ENCODE measurements around the gene ANGPTL8.

ANGPTL8 gene

DNA sequence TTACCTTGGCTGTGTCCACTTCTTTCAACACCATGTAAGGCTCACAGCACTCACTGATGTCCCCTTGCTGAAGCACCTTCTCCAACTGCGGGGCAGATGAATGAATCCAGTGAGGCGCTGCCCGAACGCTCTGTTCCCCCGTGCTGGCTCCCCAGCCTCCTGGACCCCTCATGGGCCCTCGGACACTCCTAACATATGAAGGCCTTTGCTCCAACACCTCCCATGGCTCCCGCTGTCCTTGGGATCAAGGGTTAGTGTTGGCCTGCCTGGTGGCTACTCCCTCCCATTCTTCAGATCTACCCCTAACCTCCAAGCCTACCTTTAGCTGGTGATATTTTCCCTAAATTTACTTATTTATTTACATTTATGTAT, 4.4 kb downstream of the ANGPTL8 start:
- no peak for DNase-seq (ENCODE audit: low read depth)
- TF ChIP-seq, protein P1, sequence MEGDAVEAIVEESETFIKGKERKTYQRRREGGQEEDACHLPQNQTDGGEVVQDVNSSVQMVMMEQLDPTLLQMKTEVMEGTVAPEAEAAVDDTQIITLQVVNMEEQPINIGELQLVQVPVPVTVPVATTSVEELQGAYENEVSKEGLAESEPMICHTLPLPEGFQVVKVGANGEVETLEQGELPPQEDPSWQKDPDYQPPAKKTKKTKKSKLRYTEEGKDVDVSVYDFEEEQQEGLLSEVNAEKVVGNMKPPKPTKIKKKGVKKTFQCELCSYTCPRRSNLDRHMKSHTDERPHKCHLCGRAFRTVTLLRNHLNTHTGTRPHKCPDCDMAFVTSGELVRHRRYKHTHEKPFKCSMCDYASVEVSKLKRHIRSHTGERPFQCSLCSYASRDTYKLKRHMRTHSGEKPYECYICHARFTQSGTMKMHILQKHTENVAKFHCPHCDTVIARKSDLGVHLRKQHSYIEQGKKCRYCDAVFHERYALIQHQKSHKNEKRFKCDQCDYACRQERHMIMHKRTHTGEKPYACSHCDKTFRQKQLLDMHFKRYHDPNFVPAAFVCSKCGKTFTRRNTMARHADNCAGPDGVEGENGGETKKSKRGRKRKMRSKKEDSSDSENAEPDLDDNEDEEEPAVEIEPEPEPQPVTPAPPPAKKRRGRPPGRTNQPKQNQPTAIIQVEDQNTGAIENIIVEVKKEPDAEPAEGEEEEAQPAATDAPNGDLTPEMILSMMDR (IDR thresholded peaks at IDR 0.05; ENCODE audit: insufficient read depth, low read depth, low read length, missing control alignments) = no peak
- no peak overlapping the region for H3K4me3 ChIP-seq (ENCODE audit: low read depth, low read length)

DNA sequence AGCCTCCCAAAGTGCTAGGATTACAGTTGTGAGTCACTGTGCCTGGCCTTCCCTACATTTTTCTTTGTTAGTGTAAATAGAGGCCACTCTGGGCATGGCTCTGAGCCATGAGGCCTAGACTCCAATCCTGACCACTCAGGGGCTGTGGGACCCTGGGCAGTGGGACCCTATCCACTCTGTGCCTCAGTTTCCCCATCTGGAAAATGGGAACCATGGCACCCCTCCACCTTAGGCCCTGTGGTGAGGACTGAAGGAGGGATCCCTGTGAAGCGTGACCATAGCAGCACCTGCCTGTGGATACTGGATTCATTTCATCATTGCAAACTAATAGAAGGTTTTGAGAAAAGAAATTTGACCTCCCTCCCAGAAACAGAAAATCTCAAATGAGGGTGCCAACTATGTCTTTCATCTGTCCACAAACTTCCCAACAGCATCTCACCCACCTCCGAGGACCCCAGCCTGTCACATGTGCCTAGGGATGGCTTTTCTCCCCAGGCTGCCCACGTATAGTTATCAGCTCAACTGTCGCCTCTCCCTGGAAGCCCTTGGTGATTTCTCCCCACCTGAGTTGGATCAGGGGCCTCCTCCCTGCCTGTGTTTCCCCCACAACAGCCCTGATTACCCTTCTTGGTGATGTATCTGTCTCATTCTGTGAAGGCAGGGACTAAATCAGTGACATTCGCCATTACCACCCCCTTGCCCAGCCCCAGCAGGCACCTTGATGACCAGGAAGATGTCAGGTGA, 5.6 kb downstream of the ANGPTL8 start:
- DNase-seq (ENCODE audit: low read depth) = no peak
- no peak overlapping the region for H3K4me3 ChIP-seq (ENCODE audit: low read depth, low read length)
- TF ChIP-seq, protein P1 (IDR thresholded peaks at IDR 0.05; ENCODE audit: insufficient read depth, low read depth, low read length, missing control alignments) = no peak

DNA sequence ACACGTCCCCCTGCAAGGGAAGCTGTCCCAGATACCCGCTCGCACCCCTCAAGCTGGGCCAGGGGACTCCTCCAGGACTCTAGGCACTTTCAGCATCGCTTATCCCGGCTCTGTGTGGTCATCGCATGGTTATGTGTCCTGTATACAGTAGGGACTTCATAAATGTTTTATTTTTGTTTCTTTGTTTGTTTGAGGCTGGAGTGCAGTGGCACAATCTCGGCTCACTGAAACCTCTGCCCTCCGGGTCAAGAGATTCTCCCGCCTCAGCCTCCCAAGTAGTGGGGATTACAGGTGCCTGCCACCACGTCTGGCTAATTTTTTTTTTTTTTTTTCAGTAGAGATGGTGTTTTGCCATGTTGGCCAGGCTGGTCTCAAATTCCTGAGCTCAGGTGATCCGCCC, 7.5 kb downstream of the ANGPTL8 start:
- TF ChIP-seq, protein P1 (IDR thresholded peaks at IDR 0.05; ENCODE audit: insufficient read depth, low read depth, low read length, missing control alignments) = no peak
- DNase-seq (ENCODE audit: low read depth) = no peak
- no peak overlapping the region for H3K4me3 ChIP-seq (ENCODE audit: low read depth, low read length)

DNA sequence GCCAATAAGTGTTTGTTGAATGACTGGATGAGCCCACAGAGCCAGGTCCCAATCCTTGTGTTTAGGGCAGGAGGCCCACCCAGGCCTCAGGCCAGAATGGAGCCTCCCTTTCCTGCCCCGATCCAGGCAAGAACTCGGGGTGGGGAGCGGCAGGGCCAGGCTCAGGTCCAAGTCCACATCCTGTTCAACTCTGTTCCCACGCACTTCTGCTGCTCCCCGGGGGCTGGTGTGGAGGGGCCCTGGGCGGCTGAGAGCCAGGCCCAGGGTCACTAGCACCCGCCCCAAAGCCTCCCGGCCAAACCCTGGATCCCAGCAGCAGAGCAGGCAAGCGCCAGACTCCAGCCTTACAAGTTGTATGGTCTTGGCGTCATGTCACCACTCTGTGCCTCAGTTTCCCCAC, 8.0 kb downstream of the ANGPTL8 start:
- H3K4me3 ChIP-seq (ENCODE audit: low read depth, low read length) = no peak overlapping the region
- DNase-seq (ENCODE audit: low read depth) = no peak
- TF ChIP-seq, protein P1 (IDR thresholded peaks at IDR 0.05; ENCODE audit: insufficient read depth, low read depth, low read length, missing control alignments) = no peak

DNA sequence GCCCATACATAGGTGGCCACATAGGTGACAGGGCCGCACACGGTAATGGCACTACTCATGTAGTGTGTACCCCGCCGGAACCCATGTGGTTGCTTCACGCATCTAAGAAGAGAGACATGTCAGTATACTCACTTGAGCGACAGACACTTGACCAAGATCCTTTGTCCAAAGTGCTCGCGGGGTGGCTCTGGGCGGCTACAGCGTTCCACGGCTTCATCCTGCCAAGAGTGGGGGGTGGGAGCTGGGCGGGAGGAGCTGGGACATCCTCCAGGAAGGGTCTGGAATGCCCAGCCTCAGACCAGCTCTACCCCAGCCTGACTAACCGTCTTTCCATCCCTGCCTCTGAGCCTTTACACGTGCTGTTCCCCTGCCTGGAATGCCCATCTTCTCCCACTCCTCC, 8.5 kb downstream of the ANGPTL8 start:
- DNase-seq (ENCODE audit: low read depth) = no peak
- TF ChIP-seq, protein P1 (IDR thresholded peaks at IDR 0.05; ENCODE audit: insufficient read depth, low read depth, low read length, missing control alignments) = no peak
- no peak overlapping the region for H3K4me3 ChIP-seq (ENCODE audit: low read depth, low read length)

DNA sequence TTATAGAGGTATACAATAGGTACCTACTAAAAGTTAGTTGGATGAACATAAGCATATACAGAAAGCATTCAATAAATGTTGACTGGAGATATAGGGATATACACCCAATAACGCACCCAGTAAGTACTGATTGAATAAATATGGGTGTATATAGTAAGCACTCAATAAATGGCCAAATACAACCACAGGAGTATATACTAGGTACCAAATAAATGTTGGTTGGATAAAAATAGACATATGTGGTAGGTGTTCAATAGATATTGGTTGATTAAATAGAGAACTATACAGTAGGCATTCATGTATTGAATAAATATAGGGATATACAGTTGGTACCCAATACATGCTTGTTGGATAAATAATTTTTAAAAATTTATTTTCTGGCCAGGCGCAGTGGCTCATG, 9.4 kb downstream of the ANGPTL8 start:
- H3K4me3 ChIP-seq (ENCODE audit: low read depth, low read length) = no peak overlapping the region
- DNase-seq (ENCODE audit: low read depth) = no peak
- TF ChIP-seq, protein P1 (IDR thresholded peaks at IDR 0.05; ENCODE audit: insufficient read depth, low read depth, low read length, missing control alignments) = no peak

DNA sequence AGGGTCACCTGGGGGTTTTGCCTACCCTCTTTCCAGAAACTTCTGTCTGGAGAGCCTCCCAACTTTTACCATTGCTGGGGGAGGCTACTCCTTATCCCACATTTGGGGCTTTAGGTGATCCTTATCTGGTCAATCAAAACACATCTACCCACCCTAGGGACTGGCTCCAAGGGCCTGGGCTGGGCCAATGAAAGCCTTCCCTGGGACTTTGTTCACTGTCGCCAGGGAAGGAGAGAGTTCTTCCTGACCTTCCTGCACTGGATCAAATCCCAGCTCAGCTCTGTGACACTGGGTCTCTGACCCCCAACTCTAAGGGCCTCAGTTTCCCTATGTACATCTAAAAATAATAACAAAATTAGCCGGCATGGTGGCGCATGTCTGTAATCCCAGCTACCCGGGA, 11.8 kb downstream of the ANGPTL8 start:
- no peak for DNase-seq (ENCODE audit: low read depth)
- TF ChIP-seq, protein P1 (IDR thresholded peaks at IDR 0.05; ENCODE audit: insufficient read depth, low read depth, low read length, missing control alignments) = no peak
- H3K4me3 ChIP-seq (ENCODE audit: low read depth, low read length) = no peak overlapping the region

All from GM12865 (cell line).